ENCODE results near the gene PAX2.

Gene PAX2

DNA sequence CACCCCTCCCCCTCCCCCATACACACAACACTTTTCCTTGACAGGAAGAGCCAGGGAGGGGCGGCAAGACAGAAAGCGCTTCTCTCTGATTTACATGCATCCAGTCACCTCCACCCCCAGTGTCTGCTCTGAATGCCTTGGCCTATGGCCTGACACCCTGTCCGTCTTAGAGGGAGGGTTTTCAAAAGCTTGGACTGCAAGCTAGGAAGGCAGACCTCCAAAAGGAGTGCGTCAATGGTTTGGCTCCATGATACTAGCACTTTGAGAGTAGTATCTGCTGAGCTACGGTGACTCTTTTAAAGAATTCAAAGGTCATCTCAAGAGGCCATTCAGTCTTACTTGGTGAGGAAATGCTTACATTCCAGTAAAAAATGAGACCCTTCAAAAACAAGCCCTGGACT is 20.3 kb upstream of the PAX2 start:
- DNase-seq, result no peak

- no peak for DNase-seq
Observed at GRCh38 chr10:100725869-100726426, 19.4 kb upstream of the PAX2 start.

- no peak for DNase-seq
Observed at GRCh38 chr10:100727808-100728207, 17.6 kb upstream of the PAX2 start.

- no peak for DNase-seq
Observed at GRCh38 chr10:100728928-100729861, 16.2 kb upstream of the PAX2 start.

GRCh38 chr10:100729862-100730724 is 15.3 kb upstream of the PAX2 start:
- no peak for DNase-seq

GRCh38 chr10:100730725-100731406 is 14.5 kb upstream of the PAX2 start:
- DNase-seq, result no peak

DNA sequence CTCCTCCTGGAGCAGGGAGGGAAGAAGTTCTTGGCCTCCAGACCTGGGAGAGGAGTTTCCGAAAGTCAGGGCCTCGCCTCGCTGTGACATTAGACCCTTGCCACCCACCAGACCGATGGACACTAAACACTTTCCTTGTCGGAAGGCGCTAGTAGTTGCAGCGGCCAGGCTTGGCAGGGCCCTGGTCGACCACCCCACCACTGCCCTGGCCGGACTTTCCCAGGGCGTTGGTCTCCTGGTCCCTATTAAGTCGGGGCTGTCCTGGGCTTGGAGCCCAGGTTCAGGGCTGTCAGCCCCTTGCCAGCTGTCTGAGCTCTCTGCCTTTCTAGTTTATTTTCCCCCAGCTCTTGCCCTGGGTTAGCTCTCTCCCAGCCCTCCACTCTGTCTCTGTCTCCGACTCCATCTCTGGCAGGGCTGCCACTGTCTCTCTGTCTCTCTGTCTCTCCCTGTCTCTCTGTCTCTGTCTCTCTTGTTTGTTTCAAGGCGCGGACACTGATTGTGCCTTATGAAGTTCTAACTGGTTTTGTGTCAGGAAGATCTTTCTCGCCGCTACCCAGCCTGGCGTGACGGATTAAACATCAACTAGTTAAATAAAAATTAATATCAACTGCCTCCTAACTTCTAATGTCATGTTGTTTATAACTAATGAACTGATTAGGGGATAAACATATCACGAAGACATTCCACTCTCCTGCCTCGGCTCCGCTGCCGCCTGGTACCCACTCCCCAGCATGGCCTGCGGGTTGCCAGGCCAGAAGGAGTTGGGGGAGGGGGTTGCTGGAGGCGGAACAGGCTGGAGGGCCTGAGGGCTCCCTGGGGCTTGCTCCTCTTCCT is 13.8 kb upstream of the PAX2 start:
- DNase-seq, result no peak

DNA sequence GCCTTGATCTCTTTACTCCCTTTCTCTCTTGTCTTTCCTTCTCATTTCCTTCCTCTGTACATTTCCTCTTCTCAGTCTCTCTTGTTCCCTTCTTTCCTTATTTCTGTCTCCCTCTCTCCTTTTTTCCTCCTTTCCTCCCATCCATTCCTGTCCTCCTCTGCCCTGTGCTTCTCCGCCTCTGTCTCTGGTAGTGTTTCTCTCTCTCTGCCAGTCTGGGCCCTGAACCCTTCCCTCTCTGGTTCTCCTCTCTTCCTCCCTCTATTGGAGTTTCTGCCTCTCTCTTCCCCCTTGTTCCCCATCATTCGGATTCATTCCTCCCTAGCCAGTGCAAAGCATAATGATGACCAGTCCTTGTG is 13.2 kb upstream of the PAX2 start:
- DNase-seq, result no peak

DNA sequence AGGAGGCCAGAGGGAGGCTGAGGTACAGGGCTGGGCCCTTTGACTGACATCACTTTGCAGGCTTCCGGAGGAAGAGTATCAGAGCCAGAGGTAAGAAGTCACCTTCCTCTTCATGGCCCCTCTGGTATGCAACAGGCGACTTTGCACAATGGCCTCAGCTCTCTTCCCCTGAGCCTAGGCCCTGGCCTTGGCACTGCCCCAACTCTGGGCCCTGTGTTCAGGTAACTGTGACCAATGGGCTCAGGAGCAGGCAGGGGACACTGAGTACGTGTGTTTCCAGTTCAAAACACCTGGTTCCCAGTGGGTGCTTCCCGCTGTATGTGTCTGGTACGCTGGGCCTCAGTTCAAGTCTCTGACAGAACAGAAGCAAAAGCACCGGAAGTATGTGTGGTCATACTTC is 12.1 kb upstream of the PAX2 start:
- DNase-seq, result no peak

DNA sequence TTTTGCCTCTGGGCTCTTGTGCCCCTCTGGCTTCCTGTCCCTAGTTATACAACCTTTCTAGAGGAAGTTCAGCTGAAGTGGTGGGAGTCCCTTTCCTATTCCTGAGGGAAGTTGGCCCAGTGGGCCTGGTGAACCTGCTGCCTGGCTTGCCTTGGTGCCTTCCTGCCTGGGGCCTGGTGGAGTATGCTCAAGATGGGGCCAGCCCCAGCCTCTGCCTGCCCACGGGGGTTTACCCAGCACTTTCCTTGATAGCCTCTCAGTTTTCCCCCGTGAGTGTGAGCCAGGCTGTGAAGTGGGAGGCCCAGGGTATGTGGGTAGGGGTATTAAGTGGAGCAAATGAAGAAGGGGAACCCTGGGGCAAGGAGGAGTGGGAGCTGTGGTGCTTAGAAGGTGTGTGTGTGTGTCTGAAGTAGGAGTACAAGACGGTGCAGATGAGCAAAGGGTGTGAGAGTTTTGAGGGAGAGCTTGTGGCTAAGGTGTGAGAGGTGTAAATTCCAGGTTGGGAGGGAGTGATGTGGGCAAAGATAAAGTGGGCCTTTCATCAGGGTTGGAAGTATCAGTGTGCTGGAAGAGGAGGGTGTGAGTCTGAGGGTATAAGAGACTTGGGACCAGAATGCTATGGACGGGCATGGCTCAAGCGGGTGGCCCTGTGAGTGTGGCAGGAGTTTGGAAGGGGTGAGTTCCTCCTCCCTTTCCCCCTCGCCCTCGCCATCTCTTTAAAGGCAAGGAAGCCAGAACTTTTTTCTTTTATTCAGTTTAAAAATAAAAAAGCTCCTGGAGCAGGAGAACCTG is 10.9 kb upstream of the PAX2 start:
- DNase-seq, result no peak

DNA sequence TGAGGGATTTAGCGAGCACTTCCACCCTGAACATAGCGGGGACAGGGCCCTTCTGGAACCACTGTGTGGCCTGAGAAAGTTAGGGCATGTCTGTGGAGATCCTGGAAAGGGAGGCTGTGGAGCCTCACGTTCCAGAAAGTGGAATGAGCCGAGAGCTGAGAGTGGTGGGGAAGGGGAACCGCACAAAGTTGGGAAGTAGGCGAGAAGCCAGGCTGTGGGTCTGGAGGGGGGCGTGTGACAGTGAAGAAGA is 10.4 kb upstream of the PAX2 start:
- DNase-seq, result no peak

DNA sequence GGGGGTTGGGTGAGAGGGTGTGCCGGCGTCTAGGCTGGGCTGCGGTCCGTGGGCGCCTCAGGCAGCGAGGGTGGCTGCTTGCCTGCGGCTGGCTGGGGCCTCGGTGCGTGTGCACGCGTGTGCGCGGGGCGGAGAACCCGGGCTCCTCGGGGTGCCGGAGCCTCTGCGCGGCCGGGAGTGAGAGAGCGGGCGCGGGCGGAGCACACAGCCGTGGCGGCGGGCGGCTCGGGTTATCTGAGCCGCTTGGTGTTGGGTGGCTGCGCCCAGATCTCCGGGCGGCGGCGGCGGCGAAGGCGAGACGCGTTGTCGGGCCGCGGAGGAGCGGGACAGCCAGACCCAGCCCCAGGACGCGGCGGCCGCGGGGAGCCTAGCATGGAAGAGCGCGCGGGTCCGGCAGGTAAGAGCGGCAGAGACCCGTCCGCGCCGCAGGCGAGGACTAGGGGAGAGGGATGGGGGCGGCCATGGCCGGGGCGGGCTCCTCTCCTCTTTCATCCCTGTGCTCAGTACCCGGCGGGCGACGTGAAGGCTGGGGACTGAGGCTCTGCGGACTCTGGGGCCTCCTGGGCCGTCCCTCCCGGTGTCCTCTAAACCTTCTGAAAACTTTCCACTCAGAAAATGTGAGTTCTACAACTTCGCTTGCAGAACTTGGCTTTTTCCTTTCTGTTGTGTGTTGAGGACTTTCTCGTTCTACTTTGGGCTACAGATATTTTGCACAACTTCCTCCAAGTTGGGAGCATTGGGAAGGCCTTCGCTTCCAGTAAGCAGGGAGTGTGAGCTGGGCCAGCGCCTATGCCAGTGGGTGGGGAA is 9.8 kb upstream of the PAX2 start:
- no peak for DNase-seq

- no peak for DNase-seq
Observed at GRCh38 chr10:100736144-100736808, 9.1 kb upstream of the PAX2 start.

- DNase-seq, result no peak
Observed at GRCh38 chr10:100736809-100737354, 8.5 kb upstream of the PAX2 start.

DNA sequence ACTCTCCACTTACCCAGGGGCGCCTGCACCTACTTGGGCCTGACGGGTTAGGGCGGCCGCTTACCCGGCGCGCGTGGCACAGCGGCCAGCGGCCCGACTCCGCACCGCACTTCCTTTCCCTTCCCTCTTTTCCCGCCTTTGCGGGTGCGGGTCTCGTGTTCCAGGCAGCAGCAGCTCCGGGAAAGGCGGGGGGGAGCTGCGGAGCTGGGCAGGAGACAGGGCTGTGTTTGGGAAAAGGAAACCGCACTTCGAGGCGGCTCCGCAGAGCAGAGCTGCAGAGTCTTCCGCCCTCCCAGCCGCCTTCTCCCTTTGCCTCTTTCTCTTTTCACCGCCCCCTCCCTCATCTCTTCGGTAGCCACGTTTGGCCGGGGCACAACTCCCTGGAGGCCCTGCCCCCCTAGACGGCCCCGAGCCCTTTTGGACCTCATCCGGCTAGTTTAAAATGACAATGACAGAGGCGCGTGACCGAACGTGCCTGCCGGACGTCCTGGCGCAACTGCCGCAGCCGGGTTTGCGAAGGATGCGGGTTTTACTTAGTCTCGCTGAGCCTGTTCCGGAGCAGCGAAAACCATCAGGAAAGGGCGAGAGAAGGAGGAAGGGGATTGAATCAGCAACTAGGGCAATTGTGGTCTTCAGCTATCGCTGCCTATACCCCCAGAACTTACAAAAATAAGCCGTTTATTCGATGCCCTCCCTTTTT is 7.9 kb upstream of the PAX2 start:
- DNase-seq, result no peak

- DNase-seq, result no peak
Observed at GRCh38 chr10:100738055-100738827, 7.1 kb upstream of the PAX2 start.

- no peak for DNase-seq
Observed at GRCh38 chr10:100739517-100740368, 5.6 kb upstream of the PAX2 start.
